Breast epithelium (tissue), 4 donors: ENCODE data around the gene OTUD7B. TPM values are rescaled to one million over a fixed set of nuclear protein-coding genes. Genes with fewer than 3 reads are reported as not detected.
"Not testable (repeated sequence)": the region's sequence is repeated elsewhere in the genome, so short reads cannot be mapped to it uniquely, and the experiment has no call there.

Source experiments
- DNase-seq, 2 donors: peaks; one replicate each; pipeline ENCODE4 v3.0.0-alpha.2; 2019; ENCODE audit warnings: low spot score in 2 of 2
- H3K27ac ChIP-seq, 2 donors: fragments of 200-600 bp; sonication (generic) in 1 of 2; one replicate each; pipeline ENCODE4 v1.5.1; 2016 to 2019; ENCODE audit warnings: mild to moderate bottlenecking in 1 of 2
- H3K27me3 ChIP-seq, 2 donors: fragments of 200-600 bp; sonication (generic) in 1 of 2; one replicate each; pipeline versions ENCODE4 v1.5.1 to v1.6.0; 2017 to 2019; ENCODE audit warnings: control low read depth in 1 of 2, mild to moderate bottlenecking in 1 of 2
- H3K36me3 ChIP-seq: fragments of 200-600 bp; one replicate; pipeline ENCODE4 v1.5.1; 2019
- H3K4me1 ChIP-seq, 2 donors: fragments of 200-600 bp; sonication (generic); one replicate each; pipeline ENCODE4 v1.5.1; 2016 to 2019; ENCODE audit warnings: control low read depth in 1 of 2
- H3K4me3 ChIP-seq, 3 donors: fragments of 200-600 bp; sonication (generic); 1 replicate in 2 of 3; 2 replicates in 1 of 3; pipeline ENCODE4 v1.5.1; 2016 to 2019; ENCODE audit warnings: mild to moderate bottlenecking in 3 of 3, moderate library complexity in 2 of 3
- H3K9me3 ChIP-seq, 2 donors: fragments of 200-600 bp; sonication (generic) in 1 of 2; one replicate each; pipeline ENCODE4 v1.5.1; 2016 to 2019; ENCODE audit warnings: control low read depth in 1 of 2
- CTCF ChIP-seq, 3 donors: fragments of 450-650 bp; IDR thresholded peaks; one replicate each; pipeline ENCODE4 v1.5.1; 2016 to 2017; ENCODE audit warnings: antibody characterized with exemption in 3 of 3, mild to moderate bottlenecking in 3 of 3, moderate library complexity in 3 of 3
- POLR2A ChIP-seq: fragments of 450-650 bp; IDR thresholded peaks from one replicate; pipeline ENCODE4 v1.6.1; 2016; ENCODE audit warnings: antibody characterized with exemption, mild to moderate bottlenecking, moderate library complexity
- POLR2AphosphoS5 ChIP-seq, 3 donors: sonication (generic); formaldehyde crosslinking; IDR thresholded peaks; one replicate each; pipeline ENCODE4 v1.6.1; 2017; ENCODE audit warnings: antibody characterized with exemption in 3 of 3
- intact Hi-C: fragments of 100-400 bp; cut with DNase I; formaldehyde crosslinking; loops from one replicate; pipeline ENCODE4 v1.15.1; 2023; ENCODE audit warnings: low total_unique reads
- total RNA-seq, 3 donors: library from RNA; depleted of rRNA; stranded (reverse); fragments of >200 nt; gene quantifications; one replicate each; pipeline ENCODE4 v1.1.0, GENCODE V29; 2016

The OTUD7B gene
- total RNA-seq, 3 donors from 2014 or later, result 22.0 to 32.8 (median 28.1) TPM

GRCh38 chr1:149962736-149963135, 47.8 kb downstream of the OTUD7B start:
- Histone ChIP-seq H3K4me3 (no peak overlapping the region), H3K27ac (peak overlapping the region; percentile 60 to 74), H3K27me3 (no peaks in the 10 kb centered on the region), H3K36me3 (no peaks in the 10 kb centered on the region), H3K9me3 (no peaks in the 10 kb centered on the region), H3K4me1 (peaks cover 0 to 10% of the 10 kb centered on the region in 2 donors)
- intact Hi-C loops, result no loop called here
- TF ChIP-seq POLR2AphosphoS5 (IDR thresholded peaks at IDR 0.05) (no peak), CTCF (IDR thresholded peaks at IDR 0.05) (no peak), POLR2A (no peak)
- no peak for DNase-seq

- peak; percentile 63 to 85 (median 84) for TF ChIP-seq CTCF (IDR thresholded peaks at IDR 0.05)
- TF ChIP-seq POLR2AphosphoS5 (IDR thresholded peaks at IDR 0.05), result no peak
- DNase-seq, result peak in 1 of 2 donors; percentile 64
- no peaks in the 10 kb centered on the region for H3K36me3 ChIP-seq
- no peak overlapping the region for H3K4me3 ChIP-seq
- no peaks in the 10 kb centered on the region for H3K27me3 ChIP-seq
- intact Hi-C loops, result no loop called here
- peak overlapping the region; percentile 60 to 74 for H3K27ac ChIP-seq
- no peaks in the 10 kb centered on the region for H3K9me3 ChIP-seq
- H3K4me1 ChIP-seq, result peaks cover 0 to 10% of the 10 kb centered on the region in 2 donors
Measured at GRCh38 chr1:149962039-149962647, 48.4 kb downstream of the OTUD7B start.

GRCh38 chr1:149957548-149957947, 53.0 kb downstream of the OTUD7B start:
- intact Hi-C loops, H3K27ac ChIP-seq, H3K4me3 ChIP-seq, H3K4me1 ChIP-seq, DNase-seq, H3K9me3 ChIP-seq, H3K36me3 ChIP-seq, H3K27me3 ChIP-seq: not testable (repeated sequence)

GRCh38 chr1:149949911-149950310, 60.6 kb downstream of the OTUD7B start:
- Histone ChIP-seq H3K9me3 (no peaks in the 10 kb centered on the region), H3K36me3 (no peaks in the 10 kb centered on the region), H3K4me3 (no peak overlapping the region), H3K27me3 (no peaks in the 10 kb centered on the region), H3K27ac (no peak overlapping the region), H3K4me1 (no peaks in the 10 kb centered on the region)
- TF ChIP-seq POLR2A (no peak), POLR2AphosphoS5 (IDR thresholded peaks at IDR 0.05) (no peak), CTCF (IDR thresholded peaks at IDR 0.05) (no peak)
- intact Hi-C loops, result no loop called here
- no peak for DNase-seq

GRCh38 chr1:149945206-149945605, 65.3 kb downstream of the OTUD7B start:
- Histone ChIP-seq H3K27me3 (no peaks in the 10 kb centered on the region), H3K27ac (no peak overlapping the region), H3K4me3 (no peak overlapping the region), H3K4me1 (no peaks in the 10 kb centered on the region), H3K36me3 (no peaks in the 10 kb centered on the region), H3K9me3 (no peaks in the 10 kb centered on the region)
- no peak for TF ChIP-seq POLR2AphosphoS5 (IDR thresholded peaks at IDR 0.05)
- TF ChIP-seq CTCF (IDR thresholded peaks at IDR 0.05), result no peak
- no peak for TF ChIP-seq POLR2A
- DNase-seq, result no peak
- intact Hi-C loops, result loop anchor here (1.0 kb wide), 1 partner anchor 40 kb away; no protein-coding TSS in a partner anchor
